Stimulated activated CD4-positive, alpha-beta T cell treated with anti-CD3 and anti-CD28 coated beads, Interleukin-12 subunit alpha, Interleukin-12 subunit beta, amount 100 ng/mL, for 4 hours (primary cell): ENCODE measurements around the gene QSOX2.

Experiments used
- DNase-seq: peaks from one replicate; pipeline ENCODE4 v3.0.0-alpha.2; 2020

QSOX2 gene

GRCh38 chr9:136187683-136188586 lies 57.7 kb downstream of the QSOX2 start:
- DNase-seq: no peak

- no peak for DNase-seq
Measured at GRCh38 chr9:136187197-136187596, 58.4 kb downstream of the QSOX2 start.

- no peak for DNase-seq
Measured at GRCh38 chr9:136186386-136186785, 59.2 kb downstream of the QSOX2 start.

- DNase-seq: no peak
Measured at GRCh38 chr9:136185596-136186366, 59.8 kb downstream of the QSOX2 start.

- no peak for DNase-seq
Measured at GRCh38 chr9:136185066-136185465, 60.5 kb downstream of the QSOX2 start.

GRCh38 chr9:136182850-136183422 lies 62.7 kb downstream of the QSOX2 start:
- no peak for DNase-seq

GRCh38 chr9:136182420-136182787 lies 63.2 kb downstream of the QSOX2 start:
- no peak for DNase-seq

GRCh38 chr9:136181784-136182419 lies 63.7 kb downstream of the QSOX2 start:
- DNase-seq: no peak

- DNase-seq: no peak
Measured at GRCh38 chr9:136180586-136180985, 65.0 kb downstream of the QSOX2 start.

- no peak for DNase-seq
Measured at GRCh38 chr9:136179761-136180160, 65.9 kb downstream of the QSOX2 start.

- DNase-seq: no peak
Measured at GRCh38 chr9:136179101-136179616, 66.5 kb downstream of the QSOX2 start.

GRCh38 chr9:136178773-136179075 lies 66.9 kb downstream of the QSOX2 start:
- DNase-seq: no peak

- no peak for DNase-seq
Measured at GRCh38 chr9:136178061-136178772, 67.4 kb downstream of the QSOX2 start.

- DNase-seq: no peak
Measured at GRCh38 chr9:136177224-136177623, 68.4 kb downstream of the QSOX2 start.

- DNase-seq: no peak
Measured at GRCh38 chr9:136175616-136176197, 69.9 kb downstream of the QSOX2 start.

- no peak for DNase-seq
Measured at GRCh38 chr9:136174779-136175615, 70.6 kb downstream of the QSOX2 start.

GRCh38 chr9:136173648-136174290 lies 71.8 kb downstream of the QSOX2 start:
- DNase-seq: no peak

GRCh38 chr9:136172412-136173079 lies 73.1 kb downstream of the QSOX2 start:
- no peak for DNase-seq

GRCh38 chr9:136171801-136172411 lies 73.7 kb downstream of the QSOX2 start:
- DNase-seq: no peak
